NCI-H82 treated with DMSO at 0.1 percent for 48 hours (cell line): ENCODE data around the gene LRCH1.

Experiments
- DNase-seq: peaks from one replicate; lab custom pipeline; 2025; ENCODE audit not compliant: unreplicated experiment; lab: John Stamatoyannopoulos, UW

The LRCH1 gene

DNA sequence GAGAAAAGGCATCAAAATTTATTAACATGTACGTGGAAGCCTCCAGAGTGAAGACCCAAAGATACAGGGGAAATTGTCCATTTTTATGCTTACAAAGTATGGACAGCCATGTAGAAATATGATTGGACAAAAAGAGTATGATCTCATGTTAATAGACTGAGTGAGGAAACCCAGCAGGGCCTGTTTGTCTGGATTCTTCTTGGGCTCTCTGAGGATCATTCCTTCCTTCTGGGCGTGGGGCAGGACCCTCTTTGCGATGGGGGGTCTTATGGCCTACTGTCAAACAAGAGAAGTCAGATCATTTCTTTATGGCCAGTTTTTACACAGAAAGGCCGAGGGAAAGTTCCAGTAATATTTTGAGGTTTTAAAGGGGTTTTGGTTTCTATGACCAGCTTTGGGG is 133.2 kb downstream of the LRCH1 start:
- no peak for DNase-seq

DNA sequence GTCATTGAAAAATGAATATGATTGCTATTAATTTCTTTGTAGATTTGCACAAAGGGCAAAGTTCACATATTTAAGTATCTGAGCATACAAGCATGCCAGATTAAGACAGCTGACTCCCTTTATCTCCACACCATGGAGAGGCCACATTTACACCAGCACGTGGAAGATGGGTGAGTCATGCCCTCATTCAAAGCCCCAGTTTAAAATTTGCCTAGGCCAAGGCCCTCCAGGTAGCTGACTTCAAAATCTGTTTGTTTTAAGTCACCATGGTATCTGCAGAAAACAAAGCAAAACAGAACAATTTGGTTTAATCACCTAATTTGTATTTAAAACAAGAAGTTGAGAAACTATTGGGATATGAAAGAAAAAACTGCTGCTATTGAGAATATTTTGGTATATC is 134.8 kb downstream of the LRCH1 start:
- DNase-seq, result no peak

DNA sequence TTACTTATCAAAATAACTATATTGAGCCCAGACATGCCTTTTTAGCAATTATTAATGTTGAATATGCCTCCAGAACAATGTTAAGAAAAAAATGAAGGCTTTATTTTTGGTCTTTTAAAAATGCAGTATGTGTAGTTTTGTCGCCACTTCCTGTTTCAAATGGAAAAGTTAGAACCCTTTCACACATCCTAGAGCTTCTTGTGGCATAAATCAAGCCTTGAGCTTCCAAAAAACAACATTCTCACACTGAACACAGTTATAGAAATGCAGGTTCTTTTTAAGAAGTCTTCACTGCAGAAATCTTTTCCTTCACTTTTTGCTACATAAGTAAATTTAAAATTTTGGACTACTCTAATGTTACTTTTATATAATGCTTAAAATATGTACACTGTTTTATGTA is 135.3 kb downstream of the LRCH1 start:
- DNase-seq, result no peak

DNA sequence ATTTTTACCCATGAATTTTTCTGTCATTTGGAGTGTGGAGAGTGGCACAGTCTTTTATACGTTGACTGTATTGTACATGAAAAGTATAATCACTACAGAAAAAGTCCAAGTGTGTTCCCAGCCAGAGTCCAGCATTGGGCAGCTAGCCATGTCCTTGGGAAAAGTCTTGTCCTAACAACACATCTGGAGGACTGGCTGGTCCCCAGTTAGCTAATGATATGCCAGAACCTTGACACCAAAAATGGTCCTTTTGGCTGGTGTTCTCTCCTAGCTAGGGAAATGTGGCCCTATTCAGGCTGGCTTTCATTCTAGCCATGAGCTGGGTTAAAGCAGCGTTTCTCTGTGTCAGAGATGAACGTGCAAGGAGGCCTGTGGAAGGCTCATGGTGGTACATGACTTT is 145.0 kb downstream of the LRCH1 start:
- DNase-seq, result no peak

DNA sequence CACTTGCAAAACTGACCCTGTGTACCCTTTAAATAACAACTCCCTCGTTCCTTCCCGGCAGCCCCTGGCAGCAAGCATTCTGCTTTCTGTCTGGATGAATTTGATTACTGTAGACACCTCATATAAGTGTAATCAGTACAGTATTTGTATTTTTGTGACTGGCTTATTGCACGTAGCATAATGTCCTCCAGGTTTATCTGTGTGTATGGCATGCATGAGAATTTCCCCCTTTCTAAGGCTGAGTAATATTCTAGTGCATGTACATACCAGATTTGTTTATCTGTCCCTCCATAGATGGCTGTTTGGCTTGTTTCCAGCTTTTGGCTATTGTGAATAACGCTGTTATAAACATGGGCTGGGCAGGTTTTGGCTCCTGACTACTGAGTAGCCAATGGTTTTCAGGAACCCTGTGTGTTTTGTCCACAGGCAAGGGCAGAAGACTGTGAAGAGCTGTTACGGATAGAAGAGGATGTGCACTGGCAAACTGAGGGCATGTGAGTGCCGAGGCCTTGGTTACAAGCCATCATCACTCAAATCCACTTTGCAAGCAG is 146.0 kb downstream of the LRCH1 start:
- no peak for DNase-seq

DNA sequence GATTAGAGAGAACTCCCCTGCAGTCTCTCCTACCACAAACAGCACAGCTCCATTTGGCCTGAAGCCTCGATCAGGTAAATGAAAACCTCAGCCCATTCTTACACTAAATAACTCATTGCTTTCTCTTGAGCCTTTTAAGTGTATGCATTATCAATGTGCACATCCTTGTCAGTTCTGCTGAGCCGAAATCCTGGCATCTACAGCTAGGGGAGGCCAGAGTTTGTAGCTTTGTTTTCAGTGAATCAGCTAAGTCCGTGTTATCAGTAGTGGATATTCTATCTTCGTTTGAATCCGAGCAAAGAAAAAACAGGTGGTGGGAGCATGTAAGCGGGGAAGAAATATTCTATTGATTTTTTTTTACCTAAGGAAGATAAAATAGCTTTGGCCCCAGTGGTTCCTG is 159.6 kb downstream of the LRCH1 start:
- no peak for DNase-seq

DNA sequence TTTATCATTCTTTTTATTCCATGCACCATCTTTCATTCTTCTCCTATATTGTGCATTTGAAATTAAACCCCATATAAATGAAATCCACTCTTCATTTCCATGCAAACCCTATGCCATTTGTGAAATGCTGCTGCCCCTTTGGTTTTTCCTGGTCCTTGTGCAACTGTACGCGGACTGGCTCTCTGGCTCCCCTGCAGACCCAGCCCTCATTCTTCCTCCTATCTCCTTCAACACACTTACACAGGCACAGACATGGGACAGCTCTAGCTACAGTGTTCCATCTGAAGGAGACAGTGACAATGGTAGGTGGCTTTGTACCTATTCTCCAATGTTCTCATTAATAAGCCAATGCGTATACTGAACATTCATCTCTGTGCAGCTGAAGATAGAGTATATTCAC is 162.4 kb downstream of the LRCH1 start:
- DNase-seq, result no peak

DNA sequence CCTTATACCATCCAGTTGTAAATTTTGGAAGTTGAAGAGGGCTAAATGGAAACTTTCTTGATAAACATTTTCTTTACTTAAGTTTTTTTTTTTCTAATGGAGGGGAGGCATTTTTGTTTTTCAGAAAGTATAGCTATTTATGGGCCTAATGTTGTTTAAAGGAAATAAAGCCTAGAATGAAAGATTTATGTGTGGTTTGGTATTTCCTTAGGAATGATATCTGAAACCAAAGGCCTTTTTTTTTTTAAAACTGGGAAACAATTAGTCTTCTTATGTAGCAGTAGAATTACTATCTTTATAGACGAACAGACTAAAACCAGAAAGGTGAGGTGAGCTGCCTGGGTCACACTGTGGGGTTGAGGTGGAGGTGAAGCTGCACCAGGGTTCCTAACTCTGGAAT is 163.9 kb downstream of the LRCH1 start:
- DNase-seq, result no peak

DNA sequence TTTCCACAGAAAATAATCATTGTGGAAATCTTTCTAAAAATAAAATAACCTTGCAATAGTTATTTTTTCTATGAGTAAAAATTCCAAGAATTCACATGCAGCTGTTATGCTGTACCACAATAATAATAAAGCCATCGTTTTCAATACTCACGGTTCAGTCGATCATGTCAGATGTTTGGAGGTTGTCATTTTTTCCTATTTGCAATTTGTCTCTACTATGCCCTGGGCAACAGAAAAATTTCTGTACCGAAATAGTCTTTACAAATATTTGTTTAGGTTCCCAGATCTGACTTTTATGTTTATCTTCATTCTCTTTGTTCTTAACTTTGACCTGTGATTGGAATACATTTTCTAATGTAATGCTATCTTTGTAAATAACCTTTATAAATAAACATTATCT is 164.3 kb downstream of the LRCH1 start:
- DNase-seq, result no peak

DNA sequence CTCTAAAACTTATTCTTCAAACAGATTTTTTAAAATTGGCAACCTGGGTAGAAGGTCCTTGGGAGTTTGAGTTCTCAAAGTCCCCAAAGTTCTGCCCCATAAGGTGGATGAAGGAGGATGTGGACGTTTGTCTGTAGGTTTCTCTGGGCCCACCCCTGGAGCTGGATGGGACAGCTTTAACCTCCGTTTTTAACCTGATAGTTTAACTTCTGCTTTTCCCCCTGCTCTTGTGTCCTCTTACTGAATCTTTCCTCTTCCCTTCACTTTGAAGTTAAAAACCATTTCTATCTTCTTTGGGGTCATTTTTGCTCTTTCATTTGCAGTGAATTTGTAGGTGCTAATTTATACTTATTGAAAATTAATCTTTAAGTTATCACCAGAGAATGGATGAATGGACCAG is 164.9 kb downstream of the LRCH1 start:
- DNase-seq, result no peak

DNA sequence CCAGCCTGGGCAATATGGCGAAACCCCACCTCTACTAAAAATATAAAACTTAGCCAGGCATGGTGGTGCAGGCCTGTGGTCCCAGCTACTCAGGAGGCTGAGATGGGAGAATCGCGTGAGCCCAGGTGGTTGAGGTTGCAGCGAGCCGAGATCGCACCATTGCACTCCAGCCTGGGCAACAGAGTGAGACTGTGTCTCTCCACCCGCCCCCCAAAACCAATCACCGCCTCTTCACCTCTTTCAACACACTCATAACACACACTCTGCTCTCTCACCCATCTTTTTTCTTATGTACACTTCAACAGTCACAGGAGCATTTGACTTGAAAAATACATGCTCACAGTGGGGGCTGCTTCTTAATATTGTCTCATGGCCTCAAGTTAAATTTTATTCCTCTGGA is 167.2 kb downstream of the LRCH1 start:
- DNase-seq, result no peak

DNA sequence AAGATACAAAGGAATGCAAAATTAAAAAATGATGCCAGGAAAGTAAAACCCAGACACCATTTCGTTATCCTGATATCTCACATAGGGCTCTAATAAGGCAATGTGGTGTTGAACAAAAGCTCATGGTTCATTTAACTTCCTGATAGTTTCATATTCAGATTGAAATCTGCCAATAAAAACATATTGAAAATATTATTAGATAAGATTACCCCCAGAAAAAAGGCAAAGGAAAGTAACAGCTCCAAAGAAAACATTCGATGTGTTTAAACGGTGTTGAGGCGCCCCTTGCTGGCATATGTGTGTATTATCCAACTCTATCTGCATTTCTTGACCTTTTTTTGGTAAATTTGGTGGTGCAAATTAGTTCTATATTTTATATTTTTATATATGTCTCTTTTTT is 168.1 kb downstream of the LRCH1 start:
- DNase-seq, result peak; percentile 13

DNA sequence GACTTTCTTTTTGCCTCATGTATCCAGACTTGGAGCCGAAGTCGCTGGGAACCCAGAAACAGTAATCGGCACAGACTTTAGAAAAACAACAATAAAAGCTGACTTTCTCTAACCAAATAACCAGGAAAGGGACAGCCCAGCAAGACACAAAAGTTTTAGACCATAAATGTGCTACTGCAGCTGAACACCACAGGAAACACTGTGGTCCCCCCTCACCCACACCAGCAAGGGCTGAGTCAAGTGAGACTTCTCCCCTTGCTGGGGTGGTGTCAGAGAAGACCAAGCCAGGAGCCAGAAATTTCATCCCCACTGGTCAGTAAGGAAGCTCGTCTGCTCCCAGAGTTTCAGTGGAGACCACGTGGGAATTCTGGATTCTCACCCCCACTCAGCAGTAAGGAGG is 173.4 kb downstream of the LRCH1 start:
- no peak for DNase-seq

DNA sequence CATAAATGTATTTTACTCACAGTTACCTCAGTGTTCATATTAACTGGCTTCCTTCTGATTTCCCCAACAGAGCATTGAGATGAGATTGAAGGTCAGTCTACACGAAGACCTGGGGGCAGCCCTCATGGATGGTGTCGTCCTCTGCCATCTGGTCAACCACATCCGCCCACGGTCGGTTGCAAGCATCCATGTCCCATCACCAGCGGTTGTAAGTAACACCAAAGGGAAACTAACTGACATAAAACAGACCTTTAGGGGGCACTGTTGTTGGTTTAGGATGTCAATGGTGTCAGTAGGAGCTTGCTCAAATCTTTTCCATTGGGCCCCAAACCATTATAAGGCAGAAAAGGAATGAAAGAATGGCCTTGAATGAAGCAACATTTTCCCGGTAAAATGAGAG is 175.8 kb downstream of the LRCH1 start:
- no peak for DNase-seq

DNA sequence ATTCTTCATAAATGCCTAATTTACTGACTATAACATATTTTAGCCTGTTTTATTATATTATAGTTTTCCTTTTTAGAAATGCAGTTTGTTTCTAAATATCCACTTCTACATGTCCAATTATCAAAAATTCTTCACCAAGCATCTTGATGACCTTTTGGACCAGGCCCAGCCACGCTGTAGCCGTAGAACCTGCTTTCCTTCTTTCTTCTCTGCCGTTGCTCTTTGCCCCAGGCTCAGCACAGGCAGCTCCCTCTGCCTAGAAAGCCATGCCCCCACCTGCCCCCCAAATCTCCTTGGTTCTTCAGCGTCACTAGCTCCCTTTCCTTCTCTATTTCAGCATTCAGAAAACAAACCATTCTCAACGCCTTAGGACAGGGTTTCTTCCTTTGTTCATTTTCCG is 178.6 kb downstream of the LRCH1 start:
- DNase-seq, result no peak

DNA sequence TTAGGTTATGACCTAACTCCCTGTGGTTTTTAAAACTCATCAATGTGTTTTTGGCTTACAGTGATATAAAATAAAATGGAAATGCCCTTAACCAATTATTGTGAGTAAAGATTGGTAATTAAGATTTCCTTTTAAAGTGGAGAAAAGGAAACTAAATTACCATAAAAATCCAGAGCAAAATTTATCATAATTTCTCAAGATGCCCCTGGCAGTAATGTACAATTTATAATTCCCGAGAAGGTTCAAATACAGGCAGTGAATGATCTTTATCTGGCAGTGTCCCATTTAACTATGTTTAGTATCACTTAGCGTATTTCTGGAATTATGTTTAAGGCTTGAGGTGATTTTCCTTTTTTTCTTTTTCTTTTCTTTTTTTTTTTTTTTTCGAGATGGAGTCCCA is 182.5 kb downstream of the LRCH1 start:
- DNase-seq, result no peak

DNA sequence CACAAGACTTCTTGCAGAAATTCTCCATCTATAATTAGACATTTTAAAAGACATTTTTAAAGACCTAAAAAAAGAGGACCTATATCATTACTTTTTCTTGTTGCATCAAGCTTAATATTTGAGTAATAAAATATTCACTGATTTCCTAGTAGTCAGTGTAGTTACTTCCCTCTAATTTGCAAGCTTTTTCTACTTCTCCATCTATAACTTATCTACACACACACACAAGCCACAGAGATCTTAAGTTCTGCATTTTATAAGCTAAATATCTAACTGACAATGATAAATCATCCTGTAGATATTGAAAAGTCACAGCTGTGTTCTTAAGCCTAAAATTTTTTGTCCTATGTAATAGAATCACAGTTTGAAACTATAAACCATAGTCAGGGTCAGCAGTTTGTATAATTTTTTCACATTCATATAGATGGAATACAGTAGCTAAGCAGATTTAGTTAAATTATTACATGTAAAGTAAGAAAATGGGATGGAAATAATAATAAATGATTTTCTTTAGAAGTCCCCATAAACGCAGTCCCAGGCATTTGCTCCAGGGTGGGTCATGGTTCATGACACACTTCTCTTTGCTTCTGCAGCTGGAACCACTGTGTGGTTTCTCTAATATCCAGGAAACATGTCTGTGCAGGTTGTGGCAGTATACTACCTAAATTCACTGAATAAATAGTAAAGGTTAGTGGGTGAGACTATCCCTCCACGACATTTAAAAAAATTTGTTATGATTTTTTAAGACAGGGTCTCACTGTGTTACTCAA is 183.8 kb downstream of the LRCH1 start:
- DNase-seq, result no peak

DNA sequence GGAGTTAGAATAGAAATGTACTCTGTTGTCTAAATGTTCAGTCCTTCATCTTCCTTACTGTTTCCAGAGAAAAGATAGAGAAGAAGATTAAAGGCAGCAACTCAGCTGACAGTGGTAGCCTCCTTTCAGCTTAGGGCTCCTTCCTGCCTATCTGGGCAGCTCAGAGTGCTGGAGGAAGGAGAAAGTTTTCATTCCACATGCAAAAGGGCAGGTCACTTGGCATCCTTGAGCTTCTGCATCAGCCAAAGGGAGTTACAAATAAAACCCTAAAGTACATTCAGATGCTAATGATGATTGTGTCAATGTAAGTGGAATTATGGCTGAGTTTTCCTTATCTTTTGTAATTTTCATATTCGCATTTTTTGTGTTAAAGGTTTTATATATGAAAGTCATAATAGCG is 185.1 kb downstream of the LRCH1 start:
- DNase-seq, result no peak

DNA sequence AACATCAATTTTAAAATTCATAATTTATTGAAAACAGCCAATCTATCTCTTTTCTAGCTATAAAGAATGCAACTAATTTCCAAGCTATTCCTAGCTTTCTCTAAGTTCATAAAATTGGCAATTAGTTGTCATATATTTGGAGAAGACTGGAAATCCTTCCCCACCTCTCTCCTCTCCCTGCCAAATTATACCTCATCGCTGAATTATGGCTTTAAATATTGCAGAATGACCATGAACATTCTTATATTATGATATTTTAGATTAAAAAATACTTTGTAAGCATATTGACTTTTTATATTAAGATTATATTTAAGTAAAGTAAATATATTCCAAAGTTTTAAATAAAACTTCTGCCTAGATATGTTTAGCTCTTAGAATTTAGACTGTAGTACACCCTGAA is 185.8 kb downstream of the LRCH1 start:
- no peak for DNase-seq

DNA sequence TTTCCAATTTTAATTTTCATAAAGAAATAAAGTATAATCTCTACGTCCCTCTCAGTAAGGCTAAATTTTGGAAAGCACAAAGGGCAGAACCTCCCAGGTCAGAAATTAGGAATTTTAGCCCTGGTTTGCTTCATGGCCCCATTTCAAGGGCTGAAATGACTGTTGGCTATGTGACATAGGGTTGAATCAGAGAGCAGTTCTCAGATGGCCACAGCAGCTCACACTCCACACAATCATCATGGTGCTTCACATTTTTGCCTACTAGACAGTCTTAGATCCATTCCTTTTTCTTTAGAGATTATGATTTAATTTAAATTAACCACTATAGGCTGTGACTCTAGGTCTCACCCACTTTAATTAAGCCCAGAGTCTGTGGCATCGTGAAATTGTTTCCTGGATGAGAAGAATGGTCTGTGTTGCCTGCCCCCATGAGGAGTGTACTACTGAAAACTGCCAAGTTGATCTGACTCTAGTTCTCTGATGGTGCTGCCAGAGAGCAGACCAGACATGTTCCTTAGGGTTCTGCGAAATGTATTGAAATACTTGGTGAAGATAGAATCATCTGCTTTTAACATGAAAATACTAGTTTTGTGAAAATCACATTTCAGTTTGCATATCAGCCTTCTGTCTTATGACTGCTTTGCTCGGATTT is 186.6 kb downstream of the LRCH1 start:
- no peak for DNase-seq

DNA sequence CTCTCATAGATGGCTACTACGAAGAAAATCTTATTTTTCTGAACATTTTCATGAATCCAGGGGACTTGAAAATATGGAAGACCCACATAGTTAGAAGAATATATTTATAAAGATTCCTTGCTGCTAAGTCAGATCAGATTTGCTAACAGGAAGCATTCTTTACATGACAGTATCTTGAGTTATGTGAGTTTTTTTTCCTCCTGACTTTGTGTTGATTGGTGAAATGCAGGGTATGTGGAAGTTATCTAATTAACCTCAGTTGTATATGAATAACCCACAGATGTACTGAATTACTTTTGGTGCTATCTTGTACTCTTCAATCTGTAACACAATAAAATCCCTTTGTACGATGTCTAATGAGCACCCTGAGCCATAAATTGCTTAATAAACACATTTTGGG is 190.2 kb downstream of the LRCH1 start:
- DNase-seq, result no peak

DNA sequence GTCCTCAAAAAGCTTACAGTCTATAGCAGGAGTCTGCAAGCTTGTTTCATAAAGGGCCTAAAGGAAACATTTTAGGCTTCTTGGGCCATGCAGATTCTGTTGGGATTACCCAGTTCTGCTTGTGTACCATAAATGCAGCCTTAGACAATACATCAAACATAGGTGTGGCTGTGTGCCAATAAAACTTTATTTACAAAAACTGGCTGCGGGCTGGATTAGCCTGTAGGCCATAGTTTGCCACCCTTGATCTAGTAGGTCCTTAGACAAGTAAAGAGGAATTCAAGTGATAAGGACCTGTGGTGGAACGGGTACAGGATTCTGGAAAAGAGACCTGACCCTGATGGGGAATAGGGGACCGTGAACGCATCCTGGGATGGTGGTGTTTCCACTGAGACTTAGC is 192.1 kb downstream of the LRCH1 start:
- no peak for DNase-seq

DNA sequence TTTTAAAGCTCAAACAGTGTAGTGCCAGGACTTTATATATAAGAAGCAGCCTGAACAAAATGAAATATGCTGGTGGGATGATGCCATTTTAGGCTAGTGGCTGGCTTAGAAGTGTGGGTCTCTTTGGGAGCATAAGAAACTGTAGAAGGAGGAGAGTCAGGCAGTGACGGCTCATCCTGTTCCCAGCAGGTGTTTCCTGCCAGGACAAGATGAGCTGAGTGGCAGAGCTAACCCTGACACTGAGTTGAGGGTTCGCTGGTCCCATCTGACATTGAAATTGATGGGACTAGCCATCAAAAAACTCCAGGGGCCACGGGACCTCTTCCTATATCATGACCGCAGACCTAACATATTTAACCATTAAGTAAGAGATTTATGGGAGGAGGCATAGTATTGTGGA is 192.7 kb downstream of the LRCH1 start:
- no peak for DNase-seq
